Measurements from ENCODE around the gene RASIP1.

GRCh38 chr19:48672994-48673393 is 67.4 kb downstream of the RASIP1 start, which contains the start of gene NTN5:
- TF ChIP-seq CTCF (conservative IDR thresholded peaks at IDR 0.05 in 1 of 2, IDR thresholded peaks at IDR 0.05 in 1 of 2; ENCODE audit: extremely low read depth in 1 of 2, insufficient read depth in 1 of 2, low read depth in 1 of 2, low read length in 2 of 2): no peak
- no peak for TF ChIP-seq EZH2 (IDR thresholded peaks at IDR 0.05; ENCODE audit: borderline replicate concordance, low read length)
